ENCODE data around the gene PITX3. TPM values are rescaled to one million over a fixed set of nuclear protein-coding genes. Genes with fewer than 3 reads are reported as not detected.

The PITX3 gene
- total and polyA plus RNA-seq, 2 donors (not counting 3 experiments of a cell fraction or from before 2014, with no cell fraction given), result not detected

DNA sequence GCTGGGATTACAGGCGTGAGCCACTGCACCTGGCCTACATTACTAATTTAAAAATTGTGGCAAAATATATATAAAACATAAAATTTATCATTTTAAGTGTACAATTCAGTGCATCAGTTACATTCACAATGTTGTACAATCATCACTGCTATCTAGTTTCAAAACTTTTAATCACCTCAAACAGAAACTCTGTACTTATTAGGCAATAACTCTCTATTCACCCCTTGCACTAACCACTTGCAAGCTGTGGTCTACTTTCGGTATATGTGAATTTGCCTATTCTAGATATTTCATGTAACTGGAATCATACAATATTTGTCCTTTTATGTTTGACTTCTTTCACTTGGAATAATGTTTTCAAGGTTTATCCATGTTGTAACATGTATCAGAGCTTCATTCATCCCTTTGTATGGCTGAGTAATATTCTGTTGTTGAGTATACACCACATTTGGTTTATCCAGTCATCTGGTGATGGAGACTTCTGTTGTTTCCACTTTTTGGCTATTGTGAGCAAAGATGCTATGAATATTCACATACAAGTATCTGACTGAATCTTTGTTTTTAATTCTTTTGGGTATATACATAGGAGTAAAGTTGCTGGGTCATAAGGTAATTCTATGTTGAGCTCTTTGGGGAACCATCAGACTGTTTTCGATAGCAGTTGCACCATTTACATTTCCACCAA is 29.6 kb downstream of the PITX3 start:
- Histone ChIP-seq H3K4me2 (ENCODE audit: insufficient read depth, low read length) (no peak overlapping the region), H3K9me1 (replicated peaks; ENCODE audit: control insufficient read depth, extremely low read depth, insufficient read depth, low read length) (no peaks in the 10 kb centered on the region), H3K9ac (replicated peaks; ENCODE audit: extremely low read depth, insufficient read depth, low read length) (no peak overlapping the region), H2AFZ (ENCODE audit: low read depth, low read length) (no peak overlapping the region), H3K27ac (ENCODE audit: insufficient read depth, low read depth, low read length) (no peak overlapping the region), H3K36me3 (ENCODE audit: control insufficient read depth in 2 of 2, extremely low read depth in 1 of 2, insufficient read depth in 2 of 2, low read length in 2 of 2) (no peaks in the 10 kb centered on the region), H3K4me1 (ENCODE audit: control insufficient read depth, extremely low read depth, insufficient read depth, low read length) (no peaks in the 10 kb centered on the region), H3K4me3 (replicated peaks in 1 of 3; ENCODE audit: insufficient read depth in 1 of 3, low read depth in 1 of 3, low read length in 3 of 3) (no peak overlapping the region), H3K27me3 (ENCODE audit: control insufficient read depth in 2 of 2, insufficient read depth in 2 of 2, low read length in 2 of 2) (peaks cover 3 to 26% of the 10 kb centered on the region in 2 experiments), H3K9me3 (replicated peaks; ENCODE audit: control insufficient read depth, insufficient read depth, low read length) (no peaks in the 10 kb centered on the region), H3K79me2 (ENCODE audit: control insufficient read depth, insufficient read depth, low read length) (no peaks in the 10 kb centered on the region), H4K20me1 (replicated peaks; ENCODE audit: control insufficient read depth, extremely low read depth, insufficient read depth, low read length) (no peaks in the 10 kb centered on the region)
- intact Hi-C loops (cut with micrococcal nuclease), result no loop called here
- FAIRE-seq (no peak), DNase-seq (ENCODE audit: low read depth, low spot score) (no peak)
- dilution Hi-C loops (cut with MboI; ENCODE audit: extremely low pct_ligation_motif_present, low sequenced_read_pairs), result no loop called here
- POLR2A ChIA-PET, result no interaction called here
- BruUV-seq (replicated peaks), result no TSS peak
- CTCF ChIA-PET, result interaction anchor here (1.0 to 1.2 kb wide), 2 partner anchors 22 to 42 kb away, joined by 3 read pairs; no protein-coding TSS in a partner anchor
- TF ChIP-seq POLR2AphosphoS5 (IDR thresholded peaks at IDR 0.05; ENCODE audit: insufficient read depth, low read depth, low read length) (no peak), MYC (IDR thresholded peaks at IDR 0.05; ENCODE audit: low read depth, low read length) (no peak)

DNA sequence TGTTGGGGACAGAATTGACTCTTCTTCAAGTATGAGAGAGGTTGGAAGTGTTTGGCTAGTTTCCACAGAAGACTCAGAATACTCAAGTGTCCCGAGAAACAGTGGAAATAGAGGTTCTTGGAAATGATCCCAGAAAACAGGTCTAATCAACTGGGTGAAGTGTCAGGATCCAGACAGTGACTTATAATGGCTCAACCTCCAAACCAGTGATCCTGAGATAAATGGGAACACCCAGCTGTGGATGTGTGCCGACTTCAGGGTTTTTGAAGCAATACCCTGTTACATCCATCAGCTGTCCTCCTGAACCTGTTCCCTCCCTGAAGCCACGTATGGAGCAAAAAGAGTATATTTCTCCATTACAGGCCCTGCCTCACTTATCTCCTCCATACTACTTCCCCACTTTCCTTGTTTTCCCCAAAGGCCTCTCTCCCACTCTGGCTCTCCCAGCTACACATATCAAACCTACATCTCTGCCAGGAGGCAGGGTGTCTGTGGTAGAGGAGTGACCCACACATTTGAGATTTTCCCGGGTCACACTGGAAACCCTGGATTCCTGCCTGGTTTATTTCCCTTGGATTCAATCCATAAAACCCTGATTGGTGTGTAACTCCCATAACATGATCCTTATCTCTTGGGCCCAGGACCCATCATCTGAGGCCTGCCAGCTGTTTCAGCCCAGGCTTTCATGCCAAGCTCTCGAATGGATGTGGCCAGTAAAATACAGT is 32.8 kb downstream of the PITX3 start:
- FAIRE-seq (no peak), DNase-seq (ENCODE audit: low read depth, low spot score) (peak; percentile 55)
- peak; percentile 40 for TF ChIP-seq GATA2 (IDR thresholded peaks at IDR 0.05; ENCODE audit: insufficient read depth, insufficient read length, low read depth, low read length)
- TF ChIP-seq FOS (IDR thresholded peaks at IDR 0.05; ENCODE audit: borderline replicate concordance, insufficient read depth, low read length), result no peak
- Histone ChIP-seq H3K36me3 (ENCODE audit: control insufficient read depth in 2 of 2, extremely low read depth in 1 of 2, insufficient read depth in 2 of 2, low read length in 2 of 2) (no peaks in the 10 kb centered on the region), H3K9me1 (replicated peaks; ENCODE audit: control insufficient read depth, extremely low read depth, insufficient read depth, low read length) (no peaks in the 10 kb centered on the region), H3K9me3 (replicated peaks; ENCODE audit: control insufficient read depth, insufficient read depth, low read length) (no peaks in the 10 kb centered on the region), H4K20me1 (replicated peaks; ENCODE audit: control insufficient read depth, extremely low read depth, insufficient read depth, low read length) (no peaks in the 10 kb centered on the region), H3K79me2 (ENCODE audit: control insufficient read depth, insufficient read depth, low read length) (no peaks in the 10 kb centered on the region), H2AFZ (ENCODE audit: low read depth, low read length) (no peak overlapping the region), H3K4me1 (ENCODE audit: control insufficient read depth, extremely low read depth, insufficient read depth, low read length) (no peaks in the 10 kb centered on the region), H3K9ac (replicated peaks; ENCODE audit: extremely low read depth, insufficient read depth, low read length) (no peak overlapping the region), H3K27ac (ENCODE audit: insufficient read depth, low read depth, low read length) (no peak overlapping the region), H3K4me2 (ENCODE audit: insufficient read depth, low read length) (no peak overlapping the region), H3K27me3 (ENCODE audit: control insufficient read depth in 2 of 2, insufficient read depth in 2 of 2, low read length in 2 of 2) (peaks cover 12 to 27% of the 10 kb centered on the region in 2 experiments), H3K4me3 (replicated peaks in 1 of 3; ENCODE audit: insufficient read depth in 1 of 3, low read depth in 1 of 3, low read length in 3 of 3) (no peak overlapping the region)
- dilution Hi-C loops (cut with MboI; ENCODE audit: extremely low pct_ligation_motif_present, low sequenced_read_pairs) (no loop called here), intact Hi-C loops (cut with micrococcal nuclease) (no loop called here)
- ChIA-PET CTCF (interaction anchor here (0.6 to 2.2 kb wide), 6 partner anchors 10 to 191 kb away, joined by 3 to 11 read pairs (median 3); no protein-coding TSS in a partner anchor), POLR2A (no interaction called here)
- BruUV-seq (replicated peaks), result no TSS peak
